Memory B cell (primary cell): Measurements from ENCODE around the gene SBF1.
A peak's percentile ranks its signal among the peaks of the same experiment; 100 is the strongest.

ENCODE experiments used
- ATAC-seq: fragments of 150-1000 bp; cut with Tn5 transposase; 2 replicates; pipeline ENCODE4 v1.10.0; 2021; ENCODE audit warnings: low read depth, mild to moderate bottlenecking, moderate library complexity
- DNase-seq, 2 donors: peaks; one replicate each; pipeline ENCODE4 v3.0.0; 2022; ENCODE audit warnings: low spot score in 2 of 2
- H3K27ac Mint-ChIP-seq: one replicate; pipeline ENCODE4 v1.8.0; 2022; ENCODE audit warnings: mild to moderate bottlenecking, moderate library complexity, mixed read lengths
- H3K27me3 Mint-ChIP-seq: one replicate; pipeline ENCODE4 v1.8.0; 2022; ENCODE audit warnings: mixed read lengths
- H3K36me3 Mint-ChIP-seq: one replicate; pipeline ENCODE4 v1.8.0; 2022; ENCODE audit warnings: mild to moderate bottlenecking, mixed read lengths
- H3K4me1 Mint-ChIP-seq: one replicate; pipeline ENCODE4 v1.8.0; 2022; ENCODE audit warnings: mixed read lengths
- H3K4me3 Mint-ChIP-seq: one replicate; pipeline ENCODE4 v1.8.0; 2022; ENCODE audit warnings: mild to moderate bottlenecking, moderate library complexity, mixed read lengths
- H3K9me3 Mint-ChIP-seq: one replicate; pipeline ENCODE4 v1.8.0; 2022; ENCODE audit warnings: mixed read lengths

The SBF1 gene

DNA sequence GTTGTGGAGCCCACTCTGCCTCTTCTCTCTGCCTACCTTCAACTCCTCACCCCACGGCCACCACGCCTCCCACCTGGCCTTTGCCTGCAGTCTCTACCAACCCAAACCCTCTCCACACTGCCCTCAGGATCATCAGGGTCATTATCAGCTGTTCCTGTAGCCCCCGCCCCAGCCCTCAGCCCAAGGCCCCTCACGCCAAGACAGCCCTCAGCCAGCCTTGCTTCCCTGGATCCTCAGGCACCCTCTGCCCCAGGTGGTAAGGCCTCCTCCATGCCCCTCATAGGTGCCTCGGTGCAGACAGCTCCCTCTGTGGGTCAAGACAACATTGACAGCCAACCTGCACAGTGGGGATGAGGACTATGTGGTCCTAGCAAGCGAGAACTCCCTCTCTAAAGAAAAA is 1.7 kb downstream of the SBF1 start:
- Mint-ChIP-seq H3K4me1 (peaks cover 48% of the 10 kb centered on the region), H3K9me3 (no peaks in the 10 kb centered on the region), H3K36me3 (no peaks in the 10 kb centered on the region), H3K4me3 (peak overlapping the region; percentile 88), H3K27me3 (no peaks in the 10 kb centered on the region), H3K27ac (peak overlapping the region; percentile 80)
- no peak for ATAC-seq
- DNase-seq, result peak; percentile 34 to 44

GRCh38 chr22:50471962-50472361 is 2.9 kb downstream of the SBF1 start:
- Mint-ChIP-seq H3K4me1 (peaks cover 48% of the 10 kb centered on the region), H3K36me3 (peaks cover under 1% of the 10 kb centered on the region), H3K27ac (no peak overlapping the region), H3K27me3 (no peaks in the 10 kb centered on the region), H3K4me3 (peak overlapping the region; percentile 51), H3K9me3 (no peaks in the 10 kb centered on the region)
- ATAC-seq (no peak), DNase-seq (no peak)

DNA sequence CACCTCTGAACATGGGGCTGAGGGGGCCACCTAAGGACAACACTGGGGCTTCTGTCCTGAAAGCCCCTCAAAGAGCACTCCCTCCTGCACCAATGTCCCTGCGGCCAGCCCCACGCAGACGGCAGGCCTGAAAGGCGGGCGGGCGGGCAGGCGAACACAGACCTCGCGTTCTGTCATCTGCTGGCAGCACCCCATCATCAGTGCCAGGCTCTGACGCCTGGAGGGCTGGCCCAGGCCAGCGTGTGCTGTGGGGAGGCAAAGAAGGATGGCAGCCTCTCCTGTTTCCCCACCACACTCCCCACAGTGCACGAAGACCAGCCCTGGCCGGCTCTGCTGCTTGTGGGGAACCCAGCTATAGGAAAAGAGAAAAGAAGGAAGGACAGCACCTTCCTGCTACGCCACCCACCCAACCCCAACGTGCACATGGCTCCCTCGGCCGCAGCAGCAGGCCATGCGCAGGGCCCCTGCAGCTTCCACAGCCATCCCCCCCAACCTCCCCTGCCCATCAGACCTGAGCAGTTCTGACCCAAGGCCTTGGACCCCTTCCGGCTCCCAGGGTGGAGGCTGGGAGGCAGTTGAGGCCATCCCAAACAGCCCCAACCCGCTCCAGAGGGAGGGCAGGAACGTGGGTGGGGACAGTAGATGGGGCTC is 3.5 kb downstream of the SBF1 start:
- Mint-ChIP-seq H3K27me3 (no peaks in the 10 kb centered on the region), H3K4me3 (peak overlapping the region; percentile 76), H3K9me3 (no peaks in the 10 kb centered on the region), H3K36me3 (peaks cover 6% of the 10 kb centered on the region), H3K4me1 (peaks cover 51% of the 10 kb centered on the region), H3K27ac (no peak overlapping the region)
- ATAC-seq, result no peak
- DNase-seq, result no peak

GRCh38 chr22:50470491-50470890 is 4.3 kb downstream of the SBF1 start:
- Mint-ChIP-seq H3K27me3 (no peaks in the 10 kb centered on the region), H3K27ac (peak overlapping the region; percentile 86), H3K36me3 (peaks cover 11% of the 10 kb centered on the region), H3K9me3 (no peaks in the 10 kb centered on the region), H3K4me3 (peak overlapping the region; percentile 76), H3K4me1 (peaks cover 50% of the 10 kb centered on the region)
- peak in 1 of 2 donors; percentile 44 for DNase-seq
- ATAC-seq, result no peak

DNA sequence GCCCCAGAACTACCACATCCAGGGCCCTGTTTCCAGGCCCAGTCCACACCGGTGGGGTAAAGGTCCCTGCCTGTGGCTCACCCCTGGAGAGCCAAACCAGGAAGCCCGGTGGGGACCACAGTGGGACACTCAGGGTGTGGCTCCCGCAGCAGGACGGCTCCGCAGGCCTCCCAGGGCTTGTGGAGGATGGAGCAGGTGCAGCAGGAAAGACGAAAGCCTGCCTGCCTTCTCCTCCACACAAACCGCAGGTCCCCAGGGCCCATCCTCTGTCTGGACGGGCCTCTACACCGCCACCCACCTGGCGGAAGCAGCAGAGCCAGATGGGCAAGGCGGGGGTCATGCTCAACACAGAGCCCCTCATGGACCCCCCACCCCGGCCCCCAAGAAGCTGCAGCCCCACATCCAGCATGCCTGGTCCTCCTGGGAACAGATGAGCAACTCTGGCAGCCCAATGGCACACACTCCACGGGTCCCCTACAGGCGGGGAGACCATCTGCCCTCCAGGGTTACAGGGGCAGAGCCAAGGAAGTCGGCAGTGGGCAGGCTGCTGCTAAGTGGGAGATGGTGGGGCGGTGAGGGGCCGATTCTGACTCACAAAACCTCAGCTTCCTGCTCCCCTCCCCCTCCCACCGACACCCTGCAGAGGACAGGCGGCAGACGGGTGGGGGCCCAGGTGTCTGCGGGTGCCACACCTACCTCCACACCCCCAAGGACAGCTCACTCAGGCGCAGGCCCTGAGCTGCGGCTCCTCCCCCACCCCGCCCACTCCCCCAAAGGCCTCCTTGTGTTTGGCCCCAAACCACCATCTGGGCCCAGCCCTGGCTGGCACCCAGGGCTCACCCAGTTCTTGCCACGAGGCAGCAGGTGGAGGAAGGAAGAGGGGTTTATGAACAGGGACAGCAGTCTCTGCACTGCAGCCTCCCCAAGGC is 5.2 kb downstream of the SBF1 start:
- Mint-ChIP-seq H3K27me3 (no peaks in the 10 kb centered on the region), H3K4me3 (peak overlapping the region; percentile 76), H3K36me3 (peaks cover 13% of the 10 kb centered on the region), H3K9me3 (no peaks in the 10 kb centered on the region), H3K4me1 (peaks cover 49% of the 10 kb centered on the region), H3K27ac (peak overlapping the region; percentile 86)
- DNase-seq (peak; percentile 79 to 91), ATAC-seq (peak; percentile 81)

DNA sequence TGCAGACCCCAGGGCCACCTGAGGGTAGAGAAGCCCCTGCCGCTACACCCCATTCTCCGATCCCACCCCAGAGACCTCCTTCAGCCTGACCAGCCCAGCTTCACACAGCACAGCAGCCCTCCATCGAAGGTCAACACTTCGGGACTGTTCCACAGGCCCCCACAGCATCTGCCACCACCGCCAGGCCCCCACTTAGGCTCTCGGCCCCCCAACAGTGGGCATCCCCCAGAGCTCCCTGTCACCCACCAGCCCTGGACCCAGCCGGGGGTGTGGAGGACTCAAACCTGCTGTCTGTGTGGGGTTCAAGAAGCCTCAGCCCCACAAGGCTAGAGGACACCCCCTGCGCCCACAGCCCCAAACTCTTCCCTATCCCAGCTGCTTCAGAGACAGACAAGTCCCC is 6.2 kb downstream of the SBF1 start:
- H3K9me3 Mint-ChIP-seq, result no peaks in the 10 kb centered on the region
- peaks cover 18% of the 10 kb centered on the region for H3K36me3 Mint-ChIP-seq
- no peak for DNase-seq
- peaks cover 44% of the 10 kb centered on the region for H3K4me1 Mint-ChIP-seq
- ATAC-seq, result no peak
- no peak overlapping the region for H3K4me3 Mint-ChIP-seq
- H3K27ac Mint-ChIP-seq, result peak overlapping the region; percentile 86
- no peaks in the 10 kb centered on the region for H3K27me3 Mint-ChIP-seq

DNA sequence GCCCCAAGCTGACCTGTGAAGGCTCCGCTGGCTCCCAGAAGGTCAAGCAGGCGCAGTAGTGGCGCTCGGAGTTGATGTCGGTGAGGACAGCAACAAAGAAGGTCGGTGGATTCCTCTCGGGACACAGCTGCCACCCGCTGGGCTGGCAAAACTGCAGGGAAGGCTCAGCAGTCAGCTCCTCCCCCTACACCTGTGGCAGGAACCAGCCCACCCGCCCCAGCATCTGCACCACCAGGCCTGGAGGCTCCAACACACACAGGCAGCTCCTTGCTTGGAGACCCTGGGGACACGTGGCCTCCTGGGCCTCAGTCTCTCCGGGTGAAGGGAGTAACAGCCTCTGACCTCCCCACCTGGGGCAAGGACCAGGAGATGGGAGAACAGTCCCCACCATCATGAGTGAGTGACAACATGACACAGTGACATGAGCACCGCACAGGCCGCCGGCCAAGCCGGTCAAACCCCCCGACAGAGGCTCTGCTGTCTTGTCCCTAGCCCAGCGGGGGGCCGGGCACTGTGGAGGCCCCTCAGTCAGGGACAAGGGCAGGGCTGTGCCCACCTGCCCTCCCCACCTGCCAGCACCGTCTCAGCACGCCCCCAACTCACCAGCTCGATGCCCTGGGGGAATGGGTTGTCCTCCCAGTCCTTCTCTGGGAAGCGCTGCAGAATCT is 6.9 kb downstream of the SBF1 start:
- Mint-ChIP-seq H3K27me3 (no peaks in the 10 kb centered on the region), H3K36me3 (peaks cover 21% of the 10 kb centered on the region), H3K9me3 (no peaks in the 10 kb centered on the region), H3K4me3 (no peak overlapping the region), H3K4me1 (peaks cover 37% of the 10 kb centered on the region), H3K27ac (no peak overlapping the region)
- ATAC-seq (no peak), DNase-seq (no peak)

- Mint-ChIP-seq H3K27me3 (no peaks in the 10 kb centered on the region), H3K9me3 (no peaks in the 10 kb centered on the region), H3K27ac (no peak overlapping the region), H3K4me1 (peaks cover 34% of the 10 kb centered on the region), H3K4me3 (no peak overlapping the region), H3K36me3 (peaks cover 21% of the 10 kb centered on the region)
- ATAC-seq (no peak), DNase-seq (no peak)
Measured at GRCh38 chr22:50467341-50467740, 7.5 kb downstream of the SBF1 start.

DNA sequence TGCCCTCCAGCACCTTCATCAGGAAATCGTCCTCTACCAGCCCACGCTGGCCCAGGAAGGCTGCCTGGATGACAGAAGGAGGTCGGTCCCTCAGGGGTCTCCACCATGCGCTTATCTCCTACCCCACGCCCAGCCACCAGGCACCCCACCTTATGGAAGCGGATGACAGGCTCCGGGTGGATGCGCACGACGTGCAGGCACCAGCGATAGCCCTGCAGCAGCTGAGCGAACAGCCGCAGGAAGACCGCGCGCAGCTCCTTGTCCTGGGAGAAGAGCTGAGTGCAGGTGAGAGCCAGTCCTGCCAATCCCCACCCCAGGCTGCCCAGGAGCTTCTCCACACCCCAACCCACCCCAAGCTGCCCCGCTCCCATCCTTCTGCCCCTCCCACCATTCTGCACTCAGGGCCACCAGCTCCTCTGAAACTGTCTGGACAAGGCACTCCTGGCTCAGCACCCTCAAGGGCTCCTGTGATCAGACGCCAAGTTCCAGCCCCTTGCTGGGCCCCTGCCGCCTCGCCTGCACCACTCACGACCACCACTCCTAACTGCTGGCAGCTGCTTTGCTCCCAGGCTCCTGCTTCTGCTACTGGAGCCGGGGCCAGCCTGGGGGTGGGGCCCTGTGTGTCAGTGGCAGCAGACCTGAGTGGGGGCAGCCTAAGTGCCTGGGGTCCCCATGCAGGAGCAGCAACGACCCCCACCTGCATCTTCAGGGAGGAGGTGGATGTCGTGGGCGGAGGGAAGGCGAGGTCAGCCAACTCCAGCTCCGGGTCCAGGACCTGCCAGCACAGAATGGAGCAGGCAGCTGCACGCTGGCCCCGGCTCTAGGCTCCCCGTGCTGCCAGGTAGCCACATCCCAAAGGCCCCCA is 9.5 kb downstream of the SBF1 start:
- peaks cover 27% of the 10 kb centered on the region for H3K36me3 Mint-ChIP-seq
- no peak for DNase-seq
- no peaks in the 10 kb centered on the region for H3K9me3 Mint-ChIP-seq
- no peak for ATAC-seq
- no peaks in the 10 kb centered on the region for H3K27me3 Mint-ChIP-seq
- H3K4me1 Mint-ChIP-seq, result peaks cover 21% of the 10 kb centered on the region
- no peak overlapping the region for H3K4me3 Mint-ChIP-seq
- no peak overlapping the region for H3K27ac Mint-ChIP-seq

- H3K4me1 Mint-ChIP-seq, result peaks cover 13% of the 10 kb centered on the region
- H3K27me3 Mint-ChIP-seq, result no peaks in the 10 kb centered on the region
- no peaks in the 10 kb centered on the region for H3K9me3 Mint-ChIP-seq
- ATAC-seq (no peak), DNase-seq (no peak)
- no peak overlapping the region for H3K4me3 Mint-ChIP-seq
- H3K27ac Mint-ChIP-seq, result no peak overlapping the region
- peaks cover 28% of the 10 kb centered on the region for H3K36me3 Mint-ChIP-seq
Measured at GRCh38 chr22:50464451-50464850, 10.4 kb downstream of the SBF1 start.

GRCh38 chr22:50463188-50463900 is 11.5 kb downstream of the SBF1 start:
- no peak overlapping the region for H3K27ac Mint-ChIP-seq
- H3K4me3 Mint-ChIP-seq, result no peak overlapping the region
- no peak for ATAC-seq

GRCh38 chr22:50461979-50462540 is 12.8 kb downstream of the SBF1 start:
- Mint-ChIP-seq H3K9me3 (no peaks in the 10 kb centered on the region), H3K36me3 (peaks cover 36% of the 10 kb centered on the region), H3K4me1 (peaks cover 3% of the 10 kb centered on the region)

More at GRCh38 chr22:50463188-50463900, 11.5 kb downstream of the SBF1 start:
- no peaks in the 10 kb centered on the region for H3K9me3 Mint-ChIP-seq
- peaks cover 3% of the 10 kb centered on the region for H3K4me1 Mint-ChIP-seq
- H3K36me3 Mint-ChIP-seq, result peaks cover 32% of the 10 kb centered on the region
- DNase-seq, result no peak
- H3K27me3 Mint-ChIP-seq, result no peaks in the 10 kb centered on the region

GRCh38 chr22:50461536-50461935 is 13.3 kb downstream of the SBF1 start:
- no peak overlapping the region for H3K4me3 Mint-ChIP-seq
- H3K9me3 Mint-ChIP-seq, result no peaks in the 10 kb centered on the region
- DNase-seq (no peak), ATAC-seq (no peak)
- peaks cover 2% of the 10 kb centered on the region for H3K4me1 Mint-ChIP-seq
- peaks cover 34% of the 10 kb centered on the region for H3K36me3 Mint-ChIP-seq
- H3K27me3 Mint-ChIP-seq, result no peaks in the 10 kb centered on the region
- no peak overlapping the region for H3K27ac Mint-ChIP-seq

More at GRCh38 chr22:50461979-50462540, 12.8 kb downstream of the SBF1 start:
- H3K4me3 Mint-ChIP-seq, result no peak overlapping the region
- no peak for ATAC-seq
- no peaks in the 10 kb centered on the region for H3K27me3 Mint-ChIP-seq
- no peak for DNase-seq
- no peak overlapping the region for H3K27ac Mint-ChIP-seq
